Fibroblast of skin of right quadriceps (primary cell): Measurements from ENCODE around the gene PCDH9.
"Not testable (repeated sequence)": the region's sequence is repeated elsewhere in the genome, so short reads cannot be mapped to it uniquely, and the experiment has no call there.

Experiments
- DNase-seq: peaks from one replicate; pipeline ENCODE4 v3.0.0-alpha.2; 2013

Gene PCDH9

GRCh38 chr13:66886264-66886663 lies 343.9 kb downstream of the PCDH9 start:
- no peak for DNase-seq

- DNase-seq: not testable (repeated sequence)
Measured at GRCh38 chr13:66881170-66881569, 349.0 kb downstream of the PCDH9 start.

GRCh38 chr13:66879988-66880387 lies 350.1 kb downstream of the PCDH9 start:
- DNase-seq: no peak

GRCh38 chr13:66875264-66875663 lies 354.9 kb downstream of the PCDH9 start:
- no peak for DNase-seq

GRCh38 chr13:66864627-66865026 lies 365.5 kb downstream of the PCDH9 start:
- no peak for DNase-seq

- DNase-seq: no peak
Measured at GRCh38 chr13:66860878-66861417, 369.2 kb downstream of the PCDH9 start.

GRCh38 chr13:66859934-66860877 lies 369.9 kb downstream of the PCDH9 start:
- no peak for DNase-seq

GRCh38 chr13:66859078-66859477 lies 371.1 kb downstream of the PCDH9 start:
- DNase-seq: no peak

GRCh38 chr13:66858163-66858562 lies 372.0 kb downstream of the PCDH9 start:
- no peak for DNase-seq

GRCh38 chr13:66855131-66855530 lies 375.0 kb downstream of the PCDH9 start:
- DNase-seq: no peak

GRCh38 chr13:66853564-66853963 lies 376.6 kb downstream of the PCDH9 start:
- no peak for DNase-seq

- no peak for DNase-seq
Measured at GRCh38 chr13:66849706-66850105, 380.4 kb downstream of the PCDH9 start.

GRCh38 chr13:66847541-66847940 lies 382.6 kb downstream of the PCDH9 start:
- DNase-seq: no peak

- no peak for DNase-seq
Measured at GRCh38 chr13:66845393-66845792, 384.7 kb downstream of the PCDH9 start.

GRCh38 chr13:66844933-66845332 lies 385.2 kb downstream of the PCDH9 start:
- no peak for DNase-seq

- DNase-seq: no peak
Measured at GRCh38 chr13:66842766-66843165, 387.4 kb downstream of the PCDH9 start.

GRCh38 chr13:66840621-66841020 lies 389.5 kb downstream of the PCDH9 start:
- no peak for DNase-seq

- no peak for DNase-seq
Measured at GRCh38 chr13:66837246-66837645, 392.9 kb downstream of the PCDH9 start.

GRCh38 chr13:66835040-66835628 lies 395.0 kb downstream of the PCDH9 start:
- peak; percentile 45 for DNase-seq

- DNase-seq: no peak
Measured at GRCh38 chr13:66830940-66831716, 399.0 kb downstream of the PCDH9 start.

GRCh38 chr13:66829803-66830202 lies 400.3 kb downstream of the PCDH9 start:
- no peak for DNase-seq

- DNase-seq: no peak
Measured at GRCh38 chr13:66826398-66826797, 403.7 kb downstream of the PCDH9 start.

- DNase-seq: peak; percentile 43
Measured at GRCh38 chr13:66821551-66821950, 408.6 kb downstream of the PCDH9 start.
